ENCODE results near the gene KYNU.

- TF ChIP-seq CTCF (IDR thresholded peaks at IDR 0.05; ENCODE audit: low read length) (no peak), EZH2 (IDR thresholded peaks at IDR 0.05; ENCODE audit: borderline replicate concordance, low read length) (no peak)
Measured at GRCh38 chr2:142901780-142902179, 24.3 kb downstream of the KYNU start.
